GM23338 (cell line): ENCODE data around the gene FXYD5. TPM values are rescaled to one million over a fixed set of nuclear protein-coding genes. Genes with fewer than 3 reads are reported as not detected.

ENCODE experiments used
- ATAC-seq: fragments of 200-7000 bp; cut with Tn5 transposase; 3 replicates; pipeline ENCODE4 v1.9.1; 2020
- DNase-seq: peaks from one replicate; pipeline ENCODE4 v3.0.0-alpha.2; 2015; ENCODE audit warnings: low spot score
- H2AFZ ChIP-seq: fragments of 200-600 bp; sonication (generic); 2 replicates; pipeline ENCODE4 v1.8.0; 2016; ENCODE audit warnings: antibody characterized with exemption, mild to moderate bottlenecking, moderate library complexity
- H3F3A ChIP-seq: fragments of 200-600 bp; sonication (generic); replicated peaks from 2 replicates; pipeline ENCODE4 v1.8.0; 2017; ENCODE audit warnings: antibody characterized with exemption, mixed run types, low read depth
- H3K27ac ChIP-seq: fragments of 200-600 bp; sonication (generic); 2 replicates; pipeline ENCODE4 v1.6.1; 2016; ENCODE audit warnings: low read depth
- H3K27me3 ChIP-seq: fragments of 200-600 bp; sonication (generic); 2 replicates; pipeline ENCODE4 v1.8.0; 2016; ENCODE audit warnings: mild to moderate bottlenecking, mixed run types, moderate library complexity; ENCODE audit not compliant: insufficient read depth
- H3K36me3 ChIP-seq: fragments of 200-600 bp; sonication (generic); 2 replicates; pipeline ENCODE4 v1.8.0; 2016; ENCODE audit warnings: mild to moderate bottlenecking; ENCODE audit not compliant: insufficient read depth
- H3K4me1 ChIP-seq: fragments of 200-600 bp; sonication (generic); 2 replicates; pipeline ENCODE4 v1.8.0; 2016; ENCODE audit warnings: mild to moderate bottlenecking, moderate library complexity; ENCODE audit not compliant: insufficient read depth
- H3K4me2 ChIP-seq: fragments of 200-600 bp; sonication (generic); 2 replicates; pipeline ENCODE4 v1.7.1; 2017; ENCODE audit warnings: mixed run types
- H3K4me3 ChIP-seq: fragments of 200-600 bp; sonication (generic); 2 replicates; pipeline ENCODE4 v1.6.1; 2016; ENCODE audit warnings: mixed run types
- H3K79me2 ChIP-seq: fragments of 200-600 bp; sonication (generic); replicated peaks from 2 replicates; pipeline ENCODE4 v1.8.0; 2017; ENCODE audit warnings: mild to moderate bottlenecking; ENCODE audit not compliant: insufficient read depth
- H3K9me2 ChIP-seq: fragments of 200-600 bp; sonication (generic); 2 replicates; pipeline ENCODE4 v1.8.0; 2017; ENCODE audit not compliant: insufficient read depth
- H4K20me1 ChIP-seq: fragments of 200-600 bp; sonication (generic); replicated peaks from 2 replicates; pipeline ENCODE4 v1.8.0; 2017; ENCODE audit warnings: mild to moderate bottlenecking; ENCODE audit not compliant: insufficient read depth
- H3K27ac Mint-ChIP-seq: 2 replicates; pipeline ENCODE4 v1.8.0; 2020; ENCODE audit warnings: inconsistent platforms, mild to moderate bottlenecking, moderate library complexity, mixed read lengths
- H3K27me3 Mint-ChIP-seq: 3 replicates; pipeline ENCODE4 v1.8.0; 2022; ENCODE audit warnings: low read depth, mild to moderate bottlenecking, moderate library complexity, mixed read lengths, inconsistent platforms; ENCODE audit not compliant: insufficient read depth, poor library complexity
- H3K36me3 Mint-ChIP-seq: 3 replicates; pipeline ENCODE4 v1.8.0; 2021; ENCODE audit warnings: low read depth, mild to moderate bottlenecking, inconsistent platforms, moderate library complexity, mixed read lengths
- H3K4me1 Mint-ChIP-seq: 3 replicates; pipeline ENCODE4 v1.8.0; 2020; ENCODE audit warnings: mild to moderate bottlenecking, inconsistent platforms, mixed read lengths
- H3K4me3 Mint-ChIP-seq: 3 replicates; pipeline ENCODE4 v1.8.0; 2021; ENCODE audit warnings: moderate library complexity, mild to moderate bottlenecking, inconsistent platforms, mixed read lengths
- H3K9me3 Mint-ChIP-seq: 3 replicates; pipeline ENCODE4 v1.8.0; 2020; ENCODE audit warnings: moderate library complexity, mild to moderate bottlenecking, inconsistent platforms, mixed read lengths
- ETS1 ChIP-seq: IDR thresholded peaks from 2 replicates; pipeline ENCODE4 v1.6.1; 2016; ENCODE audit warnings: antibody characterized with exemption
- STAT1 ChIP-seq: IDR thresholded peaks from one replicate; pipeline ENCODE4 v1.6.1; 2016; ENCODE audit warnings: antibody characterized with exemption; ENCODE audit not compliant: unreplicated experiment
- ZNF331 ChIP-seq: fragments of 250-450 bp; sonication (Bioruptor Pico); IDR thresholded peaks from 2 replicates; pipeline ENCODE4 v1.5.0; 2020; ENCODE audit warnings: low read depth, mild to moderate bottlenecking, moderate library complexity
- ZNF462 ChIP-seq: fragments of 250-450 bp; sonication (Bioruptor Pico); IDR thresholded peaks from 2 replicates; pipeline ENCODE4 v1.5.0; 2020; ENCODE audit warnings: mild to moderate bottlenecking, moderate library complexity
- polyA plus RNA-seq: library from polyadenylated mRNA; unstranded; fragments of >200 nt; fragmentation: Nextera tagmentation; extraction: Ambion mirVana; gene quantifications from 2 replicates; pipeline ENCODE4 v1.2.1, GENCODE V29; 2016
- total RNA-seq: library from RNA; depleted of rRNA; stranded (reverse); fragments of >200 nt; shearing (Covaris generic); gene quantifications from 2 replicates; pipeline ENCODE4 v1.2.3, GENCODE V29; 2014
- TF ChIP-seq, protein P1 (sequence below), 2 experiments: fragments of 200-600 bp in 1 of 2; sonication (generic) in 1 of 2; conservative IDR thresholded peaks; 2 replicates each; pipeline versions ENCODE4 v1.5.1 to v1.6.1; 2016 to 2017; ENCODE audit warnings: antibody characterized with exemption in 2 of 2, low read depth in 2 of 2, mild to moderate bottlenecking in 2 of 2, moderate library complexity in 1 of 2

Gene FXYD5
- total and polyA plus RNA-seq, 2 experiments from 2014 or later = 97.7 to 233 TPM

DNA sequence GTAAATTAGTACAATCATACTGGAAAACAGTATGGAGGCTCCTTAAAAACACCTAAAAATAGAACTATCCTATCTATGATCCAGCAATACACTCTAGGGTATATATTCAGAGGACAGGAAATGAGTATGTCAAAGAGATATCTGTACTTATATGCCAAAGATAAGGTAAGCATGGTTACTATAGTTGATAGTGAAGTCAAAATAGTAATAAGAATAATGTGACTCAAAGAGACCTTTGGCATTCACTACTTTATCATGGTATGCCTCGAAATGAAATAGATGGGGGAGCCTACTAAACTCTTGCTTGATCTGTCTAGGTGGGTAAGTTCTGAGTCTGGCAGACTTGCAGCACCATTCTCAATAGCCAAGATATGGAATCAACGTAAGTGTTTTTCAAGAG lies 30.3 kb downstream of the FXYD5 start:
- H3K27ac Mint-ChIP-seq = no peak overlapping the region
- Histone ChIP-seq H3K79me2 (no peaks in the 10 kb centered on the region), H3K36me3 (no peaks in the 10 kb centered on the region), H3K4me2 (no peak overlapping the region), H3K27me3 (no peaks in the 10 kb centered on the region), H3K4me3 (no peak overlapping the region), H3F3A (no peaks in the 10 kb centered on the region), H3K27ac (no peak overlapping the region), H2AFZ (no peak overlapping the region), H3K4me1 (no peaks in the 10 kb centered on the region), H3K9me2 (0 out of 2 replicates have a peak, but pooled peaks cover 4% of the 10 kb centered on the region), H4K20me1 (no peaks in the 10 kb centered on the region)
- DNase-seq = no peak
- no peak overlapping the region for H3K4me3 Mint-ChIP-seq
- no peak for ATAC-seq
- H3K36me3 Mint-ChIP-seq = no peaks in the 10 kb centered on the region
- H3K9me3 Mint-ChIP-seq = peaks cover 3% of the 10 kb centered on the region; the same call in 2 of the 3 replicates
- no peaks in the 10 kb centered on the region for H3K4me1 Mint-ChIP-seq
- no peaks in the 10 kb centered on the region for H3K27me3 Mint-ChIP-seq
- no peak for TF ChIP-seq STAT1
- no peak for TF ChIP-seq ETS1

DNA sequence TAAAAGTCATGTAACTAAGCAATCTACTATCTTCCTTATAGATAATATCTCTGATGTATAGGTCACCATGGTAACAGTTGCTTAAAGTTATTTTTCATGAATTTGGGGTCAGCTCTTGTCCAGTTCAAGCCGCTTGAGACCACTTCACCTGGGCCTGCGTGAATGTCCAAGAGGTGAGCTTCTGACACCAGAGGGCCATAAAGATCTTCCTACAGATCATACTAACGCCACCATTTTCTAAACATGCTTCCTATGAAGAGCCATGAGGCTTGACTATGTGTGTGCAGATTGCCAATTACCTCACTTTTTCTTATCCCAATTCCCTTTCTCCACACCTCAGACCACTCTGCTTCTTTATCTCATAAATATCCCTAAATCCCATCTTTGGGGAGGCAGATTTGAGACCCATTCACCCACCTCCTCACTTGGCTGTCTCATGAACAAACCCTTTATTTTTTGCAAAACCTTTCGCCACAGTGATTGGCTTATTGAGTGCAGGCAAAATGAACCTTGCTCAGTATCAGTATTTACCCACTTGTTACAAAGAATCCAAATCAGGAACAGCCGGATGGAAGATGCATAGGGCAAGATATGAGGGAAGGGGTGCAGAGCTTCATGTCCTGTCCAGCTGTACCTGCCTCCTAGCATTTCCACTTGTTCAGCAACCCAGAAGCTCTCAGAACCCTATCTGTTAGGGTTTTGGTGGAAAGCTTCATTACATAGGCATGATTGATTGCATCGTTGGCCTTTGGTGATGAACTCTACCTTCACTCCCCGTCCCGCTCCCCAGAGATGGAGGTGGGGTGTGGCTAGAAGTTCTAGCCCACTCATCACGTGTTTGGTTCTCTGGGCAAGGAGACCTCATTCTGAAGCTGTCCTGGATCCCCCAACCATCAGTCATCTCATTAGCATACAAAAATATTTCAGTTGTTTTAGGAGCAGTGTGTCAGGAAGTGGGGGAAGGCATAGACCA lies 39.8 kb downstream of the FXYD5 start:
- ATAC-seq = no peak
- TF ChIP-seq ZNF331 (CRISPR knock-in tag) = no peak
- TF ChIP-seq, protein P1, sequence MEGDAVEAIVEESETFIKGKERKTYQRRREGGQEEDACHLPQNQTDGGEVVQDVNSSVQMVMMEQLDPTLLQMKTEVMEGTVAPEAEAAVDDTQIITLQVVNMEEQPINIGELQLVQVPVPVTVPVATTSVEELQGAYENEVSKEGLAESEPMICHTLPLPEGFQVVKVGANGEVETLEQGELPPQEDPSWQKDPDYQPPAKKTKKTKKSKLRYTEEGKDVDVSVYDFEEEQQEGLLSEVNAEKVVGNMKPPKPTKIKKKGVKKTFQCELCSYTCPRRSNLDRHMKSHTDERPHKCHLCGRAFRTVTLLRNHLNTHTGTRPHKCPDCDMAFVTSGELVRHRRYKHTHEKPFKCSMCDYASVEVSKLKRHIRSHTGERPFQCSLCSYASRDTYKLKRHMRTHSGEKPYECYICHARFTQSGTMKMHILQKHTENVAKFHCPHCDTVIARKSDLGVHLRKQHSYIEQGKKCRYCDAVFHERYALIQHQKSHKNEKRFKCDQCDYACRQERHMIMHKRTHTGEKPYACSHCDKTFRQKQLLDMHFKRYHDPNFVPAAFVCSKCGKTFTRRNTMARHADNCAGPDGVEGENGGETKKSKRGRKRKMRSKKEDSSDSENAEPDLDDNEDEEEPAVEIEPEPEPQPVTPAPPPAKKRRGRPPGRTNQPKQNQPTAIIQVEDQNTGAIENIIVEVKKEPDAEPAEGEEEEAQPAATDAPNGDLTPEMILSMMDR (conservative IDR thresholded peaks at IDR 0.05; ENCODE audit: low read depth in 2 of 2) = peak in 1 of 2 experiments; percentile 39; a peak in 2 of 4 replicates
- no peaks in the 10 kb centered on the region for H3F3A ChIP-seq
- H3K9me2 ChIP-seq = no peaks in the 10 kb centered on the region
- no peak overlapping the region for H3K27ac Mint-ChIP-seq
- no peaks in the 10 kb centered on the region for H3K4me1 ChIP-seq
- H3K27me3 Mint-ChIP-seq = peaks cover 1% of the 10 kb centered on the region
- H3K79me2 ChIP-seq = no peaks in the 10 kb centered on the region
- H4K20me1 ChIP-seq = no peaks in the 10 kb centered on the region
- H3K36me3 Mint-ChIP-seq = no peaks in the 10 kb centered on the region
- H3K4me3 ChIP-seq = no peak overlapping the region
- no peak overlapping the region for H3K27ac ChIP-seq
- no peak overlapping the region for H3K4me3 Mint-ChIP-seq
- peaks cover 5% of the 10 kb centered on the region; the same call in 2 of the 3 replicates for H3K4me1 Mint-ChIP-seq
- 0 out of 3 replicates have a peak, but pooled peaks cover 3% of the 10 kb centered on the region for H3K9me3 Mint-ChIP-seq
- H2AFZ ChIP-seq = peak overlapping the region; percentile 40
- no peaks in the 10 kb centered on the region for H3K36me3 ChIP-seq
- H3K27me3 ChIP-seq = no peaks in the 10 kb centered on the region
- H3K4me2 ChIP-seq = no peak overlapping the region
- no peak for DNase-seq

DNA sequence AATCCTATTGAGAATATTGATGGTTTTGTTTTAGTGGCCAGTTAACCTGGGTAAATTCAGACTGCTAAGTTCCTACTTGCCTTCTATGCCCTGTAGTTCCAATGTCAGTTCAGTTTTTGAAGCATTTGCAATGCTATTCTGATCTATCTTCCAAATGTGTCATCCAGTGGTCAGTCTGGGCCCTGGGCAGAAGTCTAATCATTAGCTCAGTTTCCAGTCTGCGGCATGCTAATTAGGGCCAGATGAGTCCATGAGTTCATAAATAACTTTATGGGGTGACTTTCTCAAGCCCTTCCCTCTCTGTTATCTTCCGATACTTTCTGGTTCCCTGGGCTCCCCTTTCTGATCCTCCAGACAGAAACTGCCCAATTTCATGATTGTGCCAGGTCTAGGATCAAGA lies 41.3 kb downstream of the FXYD5 start:
- Histone ChIP-seq H3K4me1 (0 out of 2 replicates have a peak, but pooled peaks cover 5% of the 10 kb centered on the region), H4K20me1 (no peaks in the 10 kb centered on the region), H3K4me3 (no peak overlapping the region), H3K79me2 (no peaks in the 10 kb centered on the region), H3F3A (no peaks in the 10 kb centered on the region), H3K36me3 (no peaks in the 10 kb centered on the region), H2AFZ (peak overlapping the region; percentile 39; the same call in 1 of the 2 replicates), H3K27ac (no peak overlapping the region), H3K27me3 (no peaks in the 10 kb centered on the region), H3K9me2 (no peaks in the 10 kb centered on the region), H3K4me2 (no peak overlapping the region)
- Mint-ChIP-seq H3K36me3 (no peaks in the 10 kb centered on the region), H3K9me3 (0 out of 3 replicates have a peak, but pooled peaks cover 3% of the 10 kb centered on the region), H3K27me3 (peaks cover 11% of the 10 kb centered on the region), H3K4me1 (peaks cover 11% of the 10 kb centered on the region; the same call in 2 of the 3 replicates), H3K27ac (no peak overlapping the region), H3K4me3 (no peak overlapping the region)
- DNase-seq (no peak), ATAC-seq (no peak)
- TF ChIP-seq ZNF462 (no peak), ZNF331 (CRISPR knock-in tag) (no peak)
